SK-N-SH (cell line): ENCODE results near the gene B3GALT5. TPM values are rescaled to one million over a fixed set of nuclear protein-coding genes. Genes with fewer than 3 reads are reported as not detected.

Experiments used
- CTCF ChIA-PET: fragments of 300-600, 350-600 bp; formaldehyde crosslinking; extraction: SDS; loops from one replicate; lab custom pipeline; 2021; lab: Yijun Ruan, JAX
- POLR2A ChIA-PET: fragments of 350-600 bp; sonication (Branson Sonifier 250); formaldehyde crosslinking; extraction: SDS; loops from one replicate; lab custom pipeline; 2020; ENCODE audit warnings: antibody characterized with exemption, inconsistent platforms; lab: Yijun Ruan, JAX
- DNase-seq: peaks from one replicate; pipeline ENCODE4 v3.0.0; 2012
- H2AFZ ChIP-seq: fragments of 200-600 bp; sonication (generic); 2 replicates; pipeline ENCODE4 v1.8.1; 2016; ENCODE audit warnings: antibody characterized with exemption, mild to moderate bottlenecking, low read depth
- H3F3A ChIP-seq: fragments of 200-600 bp; sonication (generic); replicated peaks from 2 replicates; pipeline ENCODE3; 2016; ENCODE audit warnings: antibody characterized with exemption, mild to moderate bottlenecking; ENCODE audit not compliant: insufficient read depth
- H3K27ac ChIP-seq, 2 experiments: fragments of 200-500 bp in 1 of 2; fragments of 200-600 bp in 1 of 2; sonication (Bioruptor generic) in 1 of 2; sonication (generic), shearing (Covaris generic) in 1 of 2; 2 replicates each; pipeline versions ENCODE4 v1.5.1 to v1.6.1; 2014 to 2016; ENCODE audit warnings: low read depth in 2 of 2, inconsistent platforms in 1 of 2, low read length in 1 of 2, mild to moderate bottlenecking in 1 of 2, mixed read lengths in 1 of 2
- H3K27me3 ChIP-seq: fragments of 200-600 bp; sonication (generic), shearing (Covaris generic); 2 replicates; pipeline ENCODE4 v1.6.1; 2016; ENCODE audit warnings: mixed run types; ENCODE audit not compliant: insufficient read depth
- H3K36me3 ChIP-seq, 2 experiments: fragments of 200-500 bp in 1 of 2; fragments of 200-600 bp in 1 of 2; sonication (Bioruptor generic) in 1 of 2; sonication (generic) in 1 of 2; replicated peaks in 1 of 2; 2 replicates each; pipeline versions ENCODE3 to v1.5.1; 2014 to 2016; ENCODE audit warnings: low read length in 1 of 2, mild to moderate bottlenecking in 1 of 2; ENCODE audit not compliant: insufficient read depth in 2 of 2, control insufficient read depth in 1 of 2
- H3K4me1 ChIP-seq, 2 experiments: fragments of 200-500 bp in 1 of 2; fragments of 200-600 bp in 1 of 2; sonication (Bioruptor generic) in 1 of 2; sonication (generic), shearing (Covaris generic) in 1 of 2; 2 replicates each; pipeline versions ENCODE4 v1.5.1 to v1.6.1; 2014 to 2016; ENCODE audit warnings: low read depth in 1 of 2, low read length in 1 of 2, mixed run types in 1 of 2; ENCODE audit not compliant: insufficient read depth in 2 of 2, control insufficient read depth in 1 of 2
- H3K4me2 ChIP-seq: fragments of 200-600 bp; sonication (generic), shearing (Covaris generic); 2 replicates; pipeline ENCODE4 v1.6.1; 2017; ENCODE audit warnings: mixed run types
- H3K4me3 ChIP-seq, 2 experiments: fragments of 200-500 bp in 1 of 2; fragments of 200-600 bp in 1 of 2; sonication (Bioruptor generic) in 1 of 2; sonication (generic), shearing (Covaris generic) in 1 of 2; 2 replicates each; pipeline versions ENCODE4 v1.5.1 to v1.8.1; 2014 to 2016; ENCODE audit warnings: low read depth in 2 of 2, inconsistent platforms in 1 of 2, low read length in 1 of 2, mild to moderate bottlenecking in 1 of 2, mixed read lengths in 1 of 2, moderate library complexity in 1 of 2
- H3K79me2 ChIP-seq: fragments of 200-600 bp; sonication (generic); 2 replicates; pipeline ENCODE4 v1.8.1; 2017; ENCODE audit warnings: mild to moderate bottlenecking; ENCODE audit not compliant: insufficient read depth
- H3K9ac ChIP-seq: fragments of 200-600 bp; sonication (generic); 2 replicates; pipeline ENCODE4 v1.6.1; 2017; ENCODE audit warnings: mixed run types
- H3K9me2 ChIP-seq: fragments of 200-600 bp; sonication (generic); 2 replicates; pipeline ENCODE4 v1.6.1; 2017; ENCODE audit warnings: mixed run types
- H3K9me3 ChIP-seq: fragments of 200-600 bp; sonication (generic); 2 replicates; pipeline ENCODE4 v1.6.1; 2017; ENCODE audit warnings: mixed run types, mild to moderate bottlenecking, moderate library complexity
- H4K20me1 ChIP-seq: fragments of 200-600 bp; sonication (generic); 2 replicates; pipeline ENCODE4 v1.6.1; 2017; ENCODE audit warnings: mild to moderate bottlenecking, mixed run types; ENCODE audit not compliant: insufficient read depth
- CHD2 ChIP-seq: fragments of 150-350 bp; IDR thresholded peaks from 2 replicates; pipeline ENCODE4 v1.6.1; 2018; ENCODE audit warnings: low read length; ENCODE audit not compliant: partially characterized antibody
- FOSL2 ChIP-seq: IDR thresholded peaks from 2 replicates; pipeline ENCODE4 v1.4.0; 2012; ENCODE audit warnings: low read depth, mild to moderate bottlenecking, moderate library complexity, borderline replicate concordance
- FOXJ3 ChIP-seq: sonication (generic); formaldehyde crosslinking; IDR thresholded peaks from 2 replicates; pipeline ENCODE4 v1.5.1; 2020; ENCODE audit warnings: mild to moderate bottlenecking, missing genetic modification reagents
- GATA2 ChIP-seq: sonication (generic); formaldehyde crosslinking; IDR thresholded peaks from 2 replicates; pipeline ENCODE4 v1.5.0; 2020; ENCODE audit warnings: mild to moderate bottlenecking, missing genetic modification reagents
- IRF3 ChIP-seq: fragments of 150-350 bp; IDR thresholded peaks from 2 replicates; pipeline ENCODE4 v1.6.1; 2016; ENCODE audit warnings: mild to moderate bottlenecking, low read depth, low read length
- JUND ChIP-seq: IDR thresholded peaks from 2 replicates; pipeline ENCODE4 v1.4.0; 2012
- MAX ChIP-seq: IDR thresholded peaks from 2 replicates; pipeline ENCODE4 v1.4.0; 2012; ENCODE audit warnings: low read depth
- MXI1 ChIP-seq: IDR thresholded peaks from 2 replicates; pipeline ENCODE4 v1.6.1; 2012; ENCODE audit warnings: mild to moderate bottlenecking, low read depth, low read length, improper control_type of control experiment
- RAD21 ChIP-seq: IDR thresholded peaks from 2 replicates; pipeline ENCODE4 v1.6.1; 2012; ENCODE audit warnings: mild to moderate bottlenecking, low read length
- RFX5 ChIP-seq: IDR thresholded peaks from 2 replicates; pipeline ENCODE4 v1.6.1; 2012; ENCODE audit warnings: mild to moderate bottlenecking, improper control_type of control experiment, low read length
- RXRA ChIP-seq: IDR thresholded peaks from 2 replicates; pipeline ENCODE4 v1.4.0; 2012; ENCODE audit warnings: low read depth, mild to moderate bottlenecking, borderline replicate concordance
- SMC3 ChIP-seq: IDR thresholded peaks from 2 replicates; pipeline ENCODE4 v1.6.1; 2012; ENCODE audit warnings: low read depth, low read length, improper control_type of control experiment
- TAF1 ChIP-seq: IDR thresholded peaks from 2 replicates; pipeline ENCODE4 v1.6.1; 2012; ENCODE audit warnings: low read depth, mild to moderate bottlenecking, low read length, moderate library complexity, borderline replicate concordance
- TCF12 ChIP-seq: IDR thresholded peaks from 2 replicates; pipeline ENCODE4 v1.4.0; 2012
- USF1 ChIP-seq: IDR thresholded peaks from 2 replicates; pipeline ENCODE4 v1.4.0; 2012; ENCODE audit warnings: low read depth, borderline replicate concordance
- YY1 ChIP-seq: IDR thresholded peaks from 2 replicates; pipeline ENCODE4 v1.4.0; 2012; ENCODE audit warnings: low read depth, mild to moderate bottlenecking
- WGBS: methylation state at CpG from one replicate; pipeline ENCODE4 v1.1.6; 2017; ENCODE audit warnings: low lambda C conversion rate; 5-methylcytosine and 5-hydroxymethylcytosine counted together
- polyA plus RNA-seq, 3 experiments: library from polyadenylated mRNA; depleted of rRNA; stranded (reverse); fragments of >200 nt; gene quantifications; 2 replicates each; pipeline ENCODE4 v1.2.3, GENCODE V29; 2012

The B3GALT5 gene
- polyA plus RNA-seq, 1 of the 3 experiments (the other 2 are of a cell fraction) = 0.35 TPM

DNA sequence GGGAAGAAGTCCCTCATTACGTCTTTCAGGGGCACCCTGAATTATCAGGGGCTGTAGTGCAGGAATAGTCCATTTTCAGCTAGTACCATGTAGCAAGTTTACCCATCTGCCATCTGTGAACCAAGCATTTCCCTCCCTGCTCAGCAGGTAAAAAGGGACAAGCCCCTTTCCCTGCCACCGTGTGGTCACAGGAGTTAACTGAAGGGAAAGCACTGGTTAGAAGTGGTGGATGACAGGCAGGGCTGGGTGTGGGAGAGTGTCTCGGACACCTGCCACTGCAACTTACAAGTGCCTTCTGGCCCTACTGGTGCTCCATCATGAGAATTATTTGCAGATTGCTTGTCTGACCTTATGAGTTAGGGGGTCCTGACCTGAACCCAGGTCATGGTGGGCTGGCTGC is 100.2 kb downstream of the B3GALT5 start:
- no peaks in the 10 kb centered on the region for H3K4me1 ChIP-seq

DNA sequence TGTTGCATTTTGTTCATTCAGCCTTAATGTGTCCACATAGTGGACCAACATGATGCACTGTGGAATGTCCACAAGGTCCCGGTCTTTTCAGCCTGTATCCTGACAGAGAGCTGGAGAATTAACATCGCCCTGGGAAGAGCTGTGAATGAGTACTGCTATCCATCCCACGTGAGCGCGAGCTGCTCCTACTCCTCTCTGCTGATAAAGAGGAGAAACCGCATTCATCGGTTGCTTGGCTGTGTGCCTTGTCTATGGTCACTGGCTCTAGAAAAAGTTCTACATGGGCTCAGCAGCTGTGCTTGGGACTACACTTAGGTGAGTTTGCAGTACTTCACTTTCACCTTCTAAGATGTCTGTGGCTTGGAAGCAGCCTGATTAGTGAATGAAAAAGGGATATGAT is 101.2 kb downstream of the B3GALT5 start:
- Histone ChIP-seq H4K20me1 (no peaks in the 10 kb centered on the region), H3K4me1 (no peaks in the 10 kb centered on the region), H3K9ac (no peak overlapping the region), H3K79me2 (no peaks in the 10 kb centered on the region), H3K36me3 (no peaks in the 10 kb centered on the region), H3K27ac (no peak overlapping the region), H3K9me2 (no peaks in the 10 kb centered on the region), H2AFZ (no peak overlapping the region), H3K9me3 (no peaks in the 10 kb centered on the region), H3K4me2 (no peak overlapping the region), H3K27me3 (no peaks in the 10 kb centered on the region), H3F3A (no peaks in the 10 kb centered on the region), H3K4me3 (no peak overlapping the region)
- no peak for DNase-seq
- POLR2A ChIA-PET = no interaction called here
- TF ChIP-seq TCF12 (no peak), MXI1 (no peak), FOXJ3 (CRISPR knock-in tag) (no peak), TAF1 (no peak), GATA2 (CRISPR knock-in tag) (no peak), MAX (no peak), FOSL2 (no peak), CHD2 (no peak), USF1 (no peak)
- CTCF ChIA-PET = interaction anchor here (0.9 to 17.0 kb wide), 4 partner anchors 8 to 212 kb away, joined by 4 to 244 read pairs (median 10); no protein-coding TSS in a partner anchor
- 69% methylated on average over 7 of the region's 7 CpGs for WGBS

More for the DNA sequence above, 100.2 kb downstream of the B3GALT5 start:
- no peaks in the 10 kb centered on the region for H3K9me3 ChIP-seq
- TF ChIP-seq YY1 = no peak
- TF ChIP-seq RXRA = no peak
- TF ChIP-seq MXI1 = no peak
- TF ChIP-seq RAD21 = no peak
- TF ChIP-seq FOXJ3 (CRISPR knock-in tag) = no peak
- TF ChIP-seq JUND = no peak
- no peak for TF ChIP-seq SMC3
- TF ChIP-seq RFX5 = no peak
- no peak for TF ChIP-seq FOSL2
- no peak for TF ChIP-seq CHD2
- TF ChIP-seq IRF3 = no peak
- no peak overlapping the region for H2AFZ ChIP-seq
- no peak overlapping the region for H3K9ac ChIP-seq
- no peaks in the 10 kb centered on the region for H3F3A ChIP-seq
- H3K27ac ChIP-seq = no peak overlapping the region
- no peak overlapping the region for H3K4me3 ChIP-seq
- no peaks in the 10 kb centered on the region for H3K79me2 ChIP-seq
- H3K4me2 ChIP-seq = no peak overlapping the region
- H3K27me3 ChIP-seq = no peaks in the 10 kb centered on the region
- 35% methylated on average over 3 of the region's 3 CpGs for WGBS
- H3K9me2 ChIP-seq = no peaks in the 10 kb centered on the region
- ChIA-PET CTCF (interaction anchor here (0.9 to 17.0 kb wide), 2 partner anchors 111 to 197 kb away, joined by 3 to 244 read pairs; no protein-coding TSS in a partner anchor), POLR2A (interaction anchor here (0.5 kb wide), 1 partner anchor 111 kb away, joined by 3 read pairs; no protein-coding TSS in a partner anchor)
- H4K20me1 ChIP-seq = no peaks in the 10 kb centered on the region
- DNase-seq = no peak
- H3K36me3 ChIP-seq = no peaks in the 10 kb centered on the region
